Measurements from ENCODE around the gene FUT4. TPM values are rescaled to one million over a fixed set of nuclear protein-coding genes. Genes with fewer than 3 reads are reported as not detected.

Gene FUT4
- total RNA-seq, 1 experiment from 2014 or later, result 7.7 TPM

DNA sequence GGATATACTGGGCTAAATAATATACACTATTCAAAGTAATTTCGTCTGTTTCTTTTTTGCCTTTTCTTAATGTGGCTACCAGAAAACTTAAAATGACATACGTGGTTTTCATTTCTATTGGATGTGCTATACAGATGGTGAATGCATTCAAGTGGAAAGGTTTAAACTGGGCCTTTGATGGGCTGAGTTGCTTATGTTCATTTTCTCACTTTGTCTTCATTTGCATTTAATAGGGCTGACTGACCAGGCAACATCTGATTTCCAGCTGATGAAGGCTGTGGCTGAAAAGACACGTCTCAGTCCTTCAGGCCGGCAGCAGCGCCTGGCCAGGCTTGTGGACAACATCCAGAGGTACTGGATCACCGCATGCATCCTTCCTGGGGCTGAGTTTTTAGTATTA is 51.4 kb downstream of the FUT4 start:
- Mint-ChIP-seq H3K4me3 (no peak overlapping the region), H3K4me1 (no peaks in the 10 kb centered on the region), H3K9me3 (peaks cover 11% of the 10 kb centered on the region), H3K27ac (no peak overlapping the region), H3K27me3 (ENCODE audit: low read depth) (peaks cover 10% of the 10 kb centered on the region), H3K36me3 (peaks cover 9% of the 10 kb centered on the region)
- POLR2A ChIA-PET, result no interaction called here
- DNase-seq (ENCODE audit: low spot score) (no peak), ATAC-seq (no peak)
- CTCF ChIA-PET, result no interaction called here
- TF ChIP-seq IRF2 (CRISPR knock-in tag; IDR thresholded peaks at IDR 0.05; ENCODE audit: borderline replicate concordance, low read depth) (no peak), NFYB (CRISPR knock-in tag; conservative IDR thresholded peaks at IDR 0.05; ENCODE audit: low read depth) (no peak), EMX1 (CRISPR knock-in tag; IDR thresholded peaks at IDR 0.05) (no peak), ZNF512 (CRISPR knock-in tag; IDR thresholded peaks at IDR 0.05; ENCODE audit: borderline replicate concordance) (no peak), ZNF138 (CRISPR knock-in tag; conservative IDR thresholded peaks at IDR 0.05) (no peak), ZNF671 (CRISPR knock-in tag; IDR thresholded peaks at IDR 0.05) (no peak), ATF1 (CRISPR knock-in tag; IDR thresholded peaks at IDR 0.05) (no peak), ZNF416 (CRISPR knock-in tag; IDR thresholded peaks at IDR 0.05) (no peak), ZBTB21 (CRISPR knock-in tag; IDR thresholded peaks at IDR 0.05; ENCODE audit: borderline replicate concordance) (no peak), E2F1 (CRISPR knock-in tag; IDR thresholded peaks at IDR 0.05) (no peak), JUN (CRISPR knock-in tag; IDR thresholded peaks at IDR 0.05) (no peak)
- TF ChIP-seq, protein P1, sequence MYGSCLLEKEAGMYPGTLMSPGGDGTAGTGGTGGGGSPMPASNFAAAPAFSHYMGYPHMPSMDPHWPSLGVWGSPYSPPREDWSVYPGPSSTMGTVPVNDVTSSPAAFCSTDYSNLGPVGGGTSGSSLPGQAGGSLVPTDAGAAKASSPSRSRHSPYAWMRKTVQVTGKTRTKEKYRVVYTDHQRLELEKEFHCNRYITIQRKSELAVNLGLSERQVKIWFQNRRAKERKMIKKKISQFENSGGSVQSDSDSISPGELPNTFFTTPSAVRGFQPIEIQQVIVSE (CRISPR knock-in tag; IDR thresholded peaks at IDR 0.05; ENCODE audit: borderline replicate concordance), result no peak

- DNase-seq (ENCODE audit: low spot score) (no peak), ATAC-seq (no peak)
- no peak overlapping the region for H3K27ac Mint-ChIP-seq
- TF ChIP-seq GRHL2 (CRISPR knock-in tag; IDR thresholded peaks at IDR 0.05; ENCODE audit: insufficient replicate concordance, severe bottlenecking) (no peak), E2F1 (CRISPR knock-in tag; IDR thresholded peaks at IDR 0.05) (no peak), MLX (CRISPR knock-in tag; IDR thresholded peaks at IDR 0.05) (no peak), ZNF512 (CRISPR knock-in tag; IDR thresholded peaks at IDR 0.05; ENCODE audit: borderline replicate concordance) (no peak), ZNF232 (CRISPR knock-in tag; IDR thresholded peaks at IDR 0.05) (no peak), FOXJ3 (CRISPR knock-in tag; IDR thresholded peaks at IDR 0.05; ENCODE audit: borderline replicate concordance) (no peak), NFE2L1 (CRISPR knock-in tag; IDR thresholded peaks at IDR 0.05) (no peak), MAX (CRISPR knock-in tag; IDR thresholded peaks at IDR 0.05) (no peak), NFATC4 (CRISPR knock-in tag; IDR thresholded peaks at IDR 0.05) (no peak), MYBL2 (CRISPR knock-in tag; IDR thresholded peaks at IDR 0.05) (no peak), GTF2I (CRISPR knock-in tag; conservative IDR thresholded peaks at IDR 0.05) (no peak), ZNF263 (CRISPR knock-in tag; IDR thresholded peaks at IDR 0.05; ENCODE audit: low read depth) (no peak), FOXP1 (CRISPR knock-in tag; IDR thresholded peaks at IDR 0.05; ENCODE audit: borderline replicate concordance) (no peak), NR2C2 (CRISPR knock-in tag; IDR thresholded peaks at IDR 0.05) (no peak), SOX15 (CRISPR knock-in tag; IDR thresholded peaks at IDR 0.05) (no peak)
- TF ChIP-seq, protein P2, sequence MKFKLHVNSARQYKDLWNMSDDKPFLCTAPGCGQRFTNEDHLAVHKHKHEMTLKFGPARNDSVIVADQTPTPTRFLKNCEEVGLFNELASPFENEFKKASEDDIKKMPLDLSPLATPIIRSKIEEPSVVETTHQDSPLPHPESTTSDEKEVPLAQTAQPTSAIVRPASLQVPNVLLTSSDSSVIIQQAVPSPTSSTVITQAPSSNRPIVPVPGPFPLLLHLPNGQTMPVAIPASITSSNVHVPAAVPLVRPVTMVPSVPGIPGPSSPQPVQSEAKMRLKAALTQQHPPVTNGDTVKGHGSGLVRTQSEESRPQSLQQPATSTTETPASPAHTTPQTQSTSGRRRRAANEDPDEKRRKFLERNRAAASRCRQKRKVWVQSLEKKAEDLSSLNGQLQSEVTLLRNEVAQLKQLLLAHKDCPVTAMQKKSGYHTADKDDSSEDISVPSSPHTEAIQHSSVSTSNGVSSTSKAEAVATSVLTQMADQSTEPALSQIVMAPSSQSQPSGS (CRISPR knock-in tag; IDR thresholded peaks at IDR 0.05; ENCODE audit: borderline replicate concordance, low read depth), result no peak
- TF ChIP-seq, protein P3, sequence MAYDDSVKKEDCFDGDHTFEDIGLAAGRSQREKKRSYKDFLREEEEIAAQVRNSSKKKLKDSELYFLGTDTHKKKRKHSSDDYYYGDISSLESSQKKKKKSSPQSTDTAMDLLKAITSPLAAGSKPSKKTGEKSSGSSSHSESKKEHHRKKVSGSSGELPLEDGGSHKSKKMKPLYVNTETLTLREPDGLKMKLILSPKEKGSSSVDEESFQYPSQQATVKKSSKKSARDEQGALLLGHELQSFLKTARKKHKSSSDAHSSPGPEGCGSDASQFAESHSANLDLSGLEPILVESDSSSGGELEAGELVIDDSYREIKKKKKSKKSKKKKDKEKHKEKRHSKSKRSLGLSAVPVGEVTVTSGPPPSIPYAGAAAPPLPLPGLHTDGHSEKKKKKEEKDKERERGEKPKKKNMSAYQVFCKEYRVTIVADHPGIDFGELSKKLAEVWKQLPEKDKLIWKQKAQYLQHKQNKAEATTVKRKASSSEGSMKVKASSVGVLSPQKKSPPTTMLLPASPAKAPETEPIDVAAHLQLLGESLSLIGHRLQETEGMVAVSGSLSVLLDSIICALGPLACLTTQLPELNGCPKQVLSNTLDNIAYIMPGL (CRISPR knock-in tag; IDR thresholded peaks at IDR 0.05), result no peak
- CTCF ChIA-PET, result no interaction called here
- H3K27me3 Mint-ChIP-seq (ENCODE audit: low read depth), result peaks cover 6% of the 10 kb centered on the region
- POLR2A ChIA-PET, result no interaction called here
- H3K4me1 Mint-ChIP-seq, result peaks cover 3% of the 10 kb centered on the region
- peaks cover 20% of the 10 kb centered on the region for H3K36me3 Mint-ChIP-seq
- no peak overlapping the region for H3K4me3 Mint-ChIP-seq
- peaks cover 29% of the 10 kb centered on the region for H3K9me3 Mint-ChIP-seq
These were observed 54.2 kb downstream of the FUT4 start for GRCh38 chr11:94597896-94598295.

All from WTC11 (cell line).